ENCODE data around the gene SLC35E1.

DNA sequence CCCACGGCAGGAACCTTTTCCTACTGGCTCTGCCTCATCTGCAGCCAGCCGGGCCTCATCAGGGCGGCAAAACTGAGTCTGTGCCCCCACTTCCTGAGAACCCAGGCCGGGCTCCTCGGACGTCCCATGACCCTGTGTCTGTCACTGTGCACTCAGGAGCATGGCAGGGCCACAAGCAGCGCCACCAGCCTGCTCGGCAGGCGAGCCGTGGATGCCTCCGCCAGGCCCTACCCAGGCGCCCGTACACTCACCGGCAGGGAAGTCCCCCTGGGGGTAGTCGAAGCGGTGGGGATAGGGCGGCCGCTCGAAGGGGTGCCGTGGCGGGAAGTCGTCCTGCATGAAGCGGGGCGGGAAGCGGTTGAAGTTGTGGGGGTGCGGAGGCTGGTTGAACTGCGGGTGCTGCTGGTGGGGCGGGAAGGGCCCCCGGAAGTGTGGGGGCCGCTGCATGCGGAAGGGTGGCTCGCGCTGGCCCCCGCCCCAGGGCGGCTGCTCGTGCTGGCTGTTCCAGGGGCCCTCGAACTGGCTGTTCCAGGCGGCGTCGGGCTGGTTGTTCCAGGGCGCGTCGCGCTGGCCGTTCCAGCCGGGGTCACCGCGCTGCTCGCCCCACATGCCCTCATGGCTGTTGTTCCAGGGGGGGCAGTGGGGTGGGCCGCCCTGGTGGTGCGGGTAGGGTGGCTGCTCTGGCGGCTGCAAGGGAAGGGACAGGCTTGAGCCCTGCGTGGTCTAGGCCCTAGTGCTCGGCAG is 47.1 kb downstream of the SLC35E1 start:
- TF ChIP-seq, protein P1, sequence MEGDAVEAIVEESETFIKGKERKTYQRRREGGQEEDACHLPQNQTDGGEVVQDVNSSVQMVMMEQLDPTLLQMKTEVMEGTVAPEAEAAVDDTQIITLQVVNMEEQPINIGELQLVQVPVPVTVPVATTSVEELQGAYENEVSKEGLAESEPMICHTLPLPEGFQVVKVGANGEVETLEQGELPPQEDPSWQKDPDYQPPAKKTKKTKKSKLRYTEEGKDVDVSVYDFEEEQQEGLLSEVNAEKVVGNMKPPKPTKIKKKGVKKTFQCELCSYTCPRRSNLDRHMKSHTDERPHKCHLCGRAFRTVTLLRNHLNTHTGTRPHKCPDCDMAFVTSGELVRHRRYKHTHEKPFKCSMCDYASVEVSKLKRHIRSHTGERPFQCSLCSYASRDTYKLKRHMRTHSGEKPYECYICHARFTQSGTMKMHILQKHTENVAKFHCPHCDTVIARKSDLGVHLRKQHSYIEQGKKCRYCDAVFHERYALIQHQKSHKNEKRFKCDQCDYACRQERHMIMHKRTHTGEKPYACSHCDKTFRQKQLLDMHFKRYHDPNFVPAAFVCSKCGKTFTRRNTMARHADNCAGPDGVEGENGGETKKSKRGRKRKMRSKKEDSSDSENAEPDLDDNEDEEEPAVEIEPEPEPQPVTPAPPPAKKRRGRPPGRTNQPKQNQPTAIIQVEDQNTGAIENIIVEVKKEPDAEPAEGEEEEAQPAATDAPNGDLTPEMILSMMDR (IDR thresholded peaks at IDR 0.05), result no peak
- no peak for TF ChIP-seq POLR2A (IDR thresholded peaks at IDR 0.05)
